GM12865 (cell line): ENCODE data around the gene MDN1.
A peak's percentile ranks its signal among the peaks of the same experiment; 100 is the strongest.
"Not testable (repeated sequence)": the region's sequence is repeated elsewhere in the genome, so short reads cannot be mapped to it uniquely, and the experiment has no call there.

Experiments used
- DNase-seq: peaks from one replicate; pipeline ENCODE4 v3.0.0; 2010; ENCODE audit warnings: low read depth
- H3K4me3 ChIP-seq: 2 replicates; pipeline ENCODE4 v1.5.1; 2011; ENCODE audit warnings: mild to moderate bottlenecking, low read depth, low read length, control low read depth
- CTCF ChIP-seq: IDR thresholded peaks from 2 replicates; pipeline ENCODE4 v1.5.1; 2011; ENCODE audit warnings: low read length, control low read depth, low read depth, inconsistent platforms; ENCODE audit not compliant: insufficient read depth; ENCODE audit errors: missing control alignments

Gene MDN1

DNA sequence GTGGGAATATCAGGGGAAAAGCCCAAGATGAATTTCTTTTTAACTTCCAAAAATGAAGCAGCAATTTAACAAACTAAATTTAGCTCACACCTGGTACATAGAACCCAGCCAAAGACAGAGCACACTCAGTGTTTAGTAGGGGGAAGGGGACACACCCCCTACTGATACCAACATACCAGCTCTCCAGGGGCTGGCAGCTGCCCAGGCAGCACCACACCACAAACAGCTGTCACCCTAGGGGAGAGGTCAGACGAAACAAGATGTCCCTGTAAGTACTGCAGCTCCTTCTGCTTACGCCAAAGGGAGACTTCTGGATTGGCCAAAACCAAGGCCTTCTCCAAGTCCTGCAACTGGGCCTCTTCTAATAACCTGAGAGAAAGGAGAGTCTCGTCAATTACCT, 26.0 kb downstream of the MDN1 start:
- H3K4me3 ChIP-seq = no peak overlapping the region
- no peak for TF ChIP-seq CTCF
- DNase-seq = no peak

- peak; percentile 60 for DNase-seq
- no peak overlapping the region for H3K4me3 ChIP-seq
Observed at GRCh38 chr6:89792881-89793280, 26.7 kb downstream of the MDN1 start.

DNA sequence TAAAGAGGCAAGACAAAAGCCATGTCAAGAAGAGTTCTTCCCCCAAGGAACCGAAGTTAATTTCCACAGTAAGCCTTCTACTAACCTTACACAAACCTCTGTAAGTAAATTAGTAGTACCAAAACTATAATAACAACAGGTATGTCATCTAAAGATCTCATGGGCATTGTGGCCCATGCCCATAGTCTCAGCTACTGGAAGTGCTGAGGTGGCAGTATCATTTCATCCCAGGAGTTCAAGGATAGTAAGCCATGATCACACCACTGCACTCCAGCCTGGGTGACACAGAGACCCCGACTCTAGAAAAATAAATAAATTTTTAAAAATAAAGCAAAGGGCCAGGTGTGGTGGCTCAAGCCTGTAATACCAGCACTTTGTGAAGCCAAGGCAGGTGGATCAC, 29.2 kb downstream of the MDN1 start:
- TF ChIP-seq CTCF = no peak
- DNase-seq = no peak
- H3K4me3 ChIP-seq = no peak overlapping the region

More at GRCh38 chr6:89792881-89793280, 26.7 kb downstream of the MDN1 start:
- peak; percentile 50 for TF ChIP-seq CTCF

GRCh38 chr6:89789980-89790379, 29.6 kb downstream of the MDN1 start:
- no peak for TF ChIP-seq CTCF
- no peak for DNase-seq

DNA sequence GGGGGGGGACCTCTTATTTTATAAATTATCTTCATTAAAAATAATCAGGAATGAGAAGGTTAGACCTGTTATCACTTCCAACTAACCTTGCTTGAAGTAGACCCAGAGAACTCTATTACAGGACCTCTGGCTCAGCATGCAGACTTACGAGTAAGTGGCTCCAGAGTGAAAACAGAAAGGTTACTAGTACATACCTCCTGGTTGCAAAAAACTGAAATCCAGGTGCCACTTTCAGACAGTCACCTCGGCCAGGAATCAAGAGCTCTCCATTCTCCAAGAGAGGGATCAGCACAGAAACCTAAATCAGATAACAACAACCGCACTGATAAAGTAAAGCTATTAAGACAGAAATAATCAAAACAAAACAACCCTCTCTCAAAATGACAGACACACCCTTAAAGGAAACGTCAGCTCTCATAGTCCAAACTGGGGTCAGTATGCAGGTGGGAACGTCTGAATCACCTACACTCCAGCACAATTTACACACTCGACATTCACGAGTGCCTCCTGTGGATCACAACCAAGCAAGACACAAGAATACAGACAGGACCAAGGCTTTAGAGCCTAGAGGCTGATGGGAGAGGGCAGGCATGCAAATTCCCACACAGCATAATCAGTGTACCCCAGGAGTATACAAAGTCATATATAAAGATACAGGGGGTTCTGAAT, 31.8 kb downstream of the MDN1 start:
- no peak overlapping the region for H3K4me3 ChIP-seq
- TF ChIP-seq CTCF = no peak
- no peak for DNase-seq

More at GRCh38 chr6:89789980-89790379, 29.6 kb downstream of the MDN1 start:
- no peak overlapping the region for H3K4me3 ChIP-seq

GRCh38 chr6:89786970-89787369, 32.6 kb downstream of the MDN1 start:
- no peak overlapping the region for H3K4me3 ChIP-seq
- no peak for TF ChIP-seq CTCF

DNA sequence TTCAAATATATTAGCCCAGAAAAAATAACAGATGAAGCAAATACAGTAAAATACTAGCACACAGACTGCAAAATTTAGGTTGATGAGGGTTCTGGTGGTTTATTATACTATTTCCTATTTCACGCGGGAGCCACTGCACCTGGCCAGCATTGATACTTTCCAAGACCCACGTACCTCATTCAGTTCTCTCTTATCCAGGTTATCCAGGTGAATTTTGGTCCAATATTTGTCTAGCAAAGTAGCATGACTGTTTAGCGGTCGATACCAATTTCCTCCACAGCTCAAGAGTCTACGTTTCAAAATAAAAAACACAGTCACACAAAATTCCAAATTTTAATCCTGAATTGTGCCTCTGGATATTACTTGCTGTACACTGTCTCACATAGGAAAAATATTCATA, 34.8 kb downstream of the MDN1 start:
- TF ChIP-seq CTCF = no peak
- H3K4me3 ChIP-seq = no peak overlapping the region
- DNase-seq = no peak

More at GRCh38 chr6:89786970-89787369, 32.6 kb downstream of the MDN1 start:
- DNase-seq = no peak

GRCh38 chr6:89783293-89783692, 36.3 kb downstream of the MDN1 start:
- not testable (repeated sequence) for DNase-seq, H3K4me3 ChIP-seq
